T-helper 17 cell (primary cell): ENCODE results near the gene BCAS3. TPM values are rescaled to one million over a fixed set of nuclear protein-coding genes. Genes with fewer than 3 reads are reported as not detected.

Source experiments
- ATAC-seq: fragments of 150-1000 bp; cut with Tn5 transposase; 2 replicates; pipeline ENCODE4 v1.10.0; 2021; ENCODE audit warnings: mild to moderate bottlenecking, moderate library complexity
- DNase-seq, 3 donors: peaks; one replicate each; pipeline versions ENCODE4 v3.0.0 to v3.0.0-alpha.2; 2020 to 2021
- H3K9me3 ChIP-seq: one replicate; pipeline ENCODE4 v1.7.0; 2013; ENCODE audit warnings: low read length, mild to moderate bottlenecking; ENCODE audit not compliant: control insufficient read depth, poor library complexity, severe bottlenecking
- H3K27ac Mint-ChIP-seq: one replicate; pipeline ENCODE4 v1.8.0; 2022; ENCODE audit warnings: mild to moderate bottlenecking, moderate library complexity, mixed read lengths
- H3K27me3 Mint-ChIP-seq: one replicate; pipeline ENCODE4 v1.8.0; 2022; ENCODE audit warnings: mixed read lengths
- H3K36me3 Mint-ChIP-seq: one replicate; pipeline ENCODE4 v1.8.0; 2022; ENCODE audit warnings: low read depth, mixed read lengths
- H3K4me1 Mint-ChIP-seq: one replicate; pipeline ENCODE4 v1.8.0; 2022; ENCODE audit warnings: mild to moderate bottlenecking, mixed read lengths
- H3K4me3 Mint-ChIP-seq: one replicate; pipeline ENCODE4 v1.8.0; 2022; ENCODE audit warnings: mild to moderate bottlenecking, moderate library complexity, mixed read lengths
- total RNA-seq, 4 donors: library from RNA in 2 of 4; stranded (reverse) in 2 of 4; gene quantifications; one replicate each; pipeline ENCODE4 v1.2.3 and lab custom pipeline; 2022 to 2026

The BCAS3 gene
- total RNA-seq, 2 donors from 2014 or later, result 39.0 to 50.0 TPM

GRCh38 chr17:60740584-60740983, 62.9 kb downstream of the BCAS3 start:
- H3K9me3 ChIP-seq, result no peaks in the 10 kb centered on the region
- ATAC-seq, result no peak
- H3K4me3 Mint-ChIP-seq, result no peak overlapping the region
- H3K27me3 Mint-ChIP-seq, result no peaks in the 10 kb centered on the region
- H3K4me1 Mint-ChIP-seq, result peaks cover 8% of the 10 kb centered on the region
- no peak overlapping the region for H3K27ac Mint-ChIP-seq
- H3K36me3 Mint-ChIP-seq, result peaks cover 4% of the 10 kb centered on the region
- no peak for DNase-seq

GRCh38 chr17:60741031-60741430, 63.4 kb downstream of the BCAS3 start:
- H3K36me3 Mint-ChIP-seq, result peaks cover 4% of the 10 kb centered on the region
- H3K9me3 ChIP-seq, result no peaks in the 10 kb centered on the region
- H3K27me3 Mint-ChIP-seq, result no peaks in the 10 kb centered on the region
- H3K4me3 Mint-ChIP-seq, result no peak overlapping the region
- no peak overlapping the region for H3K27ac Mint-ChIP-seq
- H3K4me1 Mint-ChIP-seq, result peaks cover 8% of the 10 kb centered on the region
- no peak for DNase-seq
- ATAC-seq, result no peak

- peaks cover 7% of the 10 kb centered on the region for H3K4me1 Mint-ChIP-seq
- peaks cover 5% of the 10 kb centered on the region for H3K36me3 Mint-ChIP-seq
- no peak overlapping the region for H3K27ac Mint-ChIP-seq
- no peak overlapping the region for H3K4me3 Mint-ChIP-seq
- no peaks in the 10 kb centered on the region for H3K27me3 Mint-ChIP-seq
- H3K9me3 ChIP-seq, result no peaks in the 10 kb centered on the region
- DNase-seq (no peak), ATAC-seq (no peak)
These were observed 65.6 kb downstream of the BCAS3 start for GRCh38 chr17:60743282-60743681.

GRCh38 chr17:60743799-60744198, 66.1 kb downstream of the BCAS3 start:
- Mint-ChIP-seq H3K27me3 (no peaks in the 10 kb centered on the region), H3K4me1 (peaks cover 7% of the 10 kb centered on the region), H3K4me3 (no peak overlapping the region), H3K27ac (no peak overlapping the region), H3K36me3 (peaks cover 4% of the 10 kb centered on the region)
- no peaks in the 10 kb centered on the region for H3K9me3 ChIP-seq
- DNase-seq (no peak), ATAC-seq (no peak)

- Mint-ChIP-seq H3K4me3 (no peak overlapping the region), H3K27me3 (no peaks in the 10 kb centered on the region), H3K4me1 (peaks cover 7% of the 10 kb centered on the region), H3K27ac (no peak overlapping the region), H3K36me3 (peaks cover 4% of the 10 kb centered on the region)
- ATAC-seq, result no peak
- H3K9me3 ChIP-seq, result no peaks in the 10 kb centered on the region
- no peak for DNase-seq
These were observed 66.8 kb downstream of the BCAS3 start for GRCh38 chr17:60744355-60744966.

GRCh38 chr17:60745544-60745943, 67.9 kb downstream of the BCAS3 start:
- H3K4me3 Mint-ChIP-seq, result no peak overlapping the region
- H3K36me3 Mint-ChIP-seq, result peaks cover 9% of the 10 kb centered on the region
- ATAC-seq (no peak), DNase-seq (no peak)
- no peak overlapping the region for H3K27ac Mint-ChIP-seq
- H3K4me1 Mint-ChIP-seq, result peaks cover 10% of the 10 kb centered on the region
- no peaks in the 10 kb centered on the region for H3K27me3 Mint-ChIP-seq
- H3K9me3 ChIP-seq, result no peaks in the 10 kb centered on the region

- Mint-ChIP-seq H3K27ac (no peak overlapping the region), H3K4me1 (peaks cover 7% of the 10 kb centered on the region), H3K36me3 (peaks cover 10% of the 10 kb centered on the region), H3K4me3 (no peak overlapping the region), H3K27me3 (no peaks in the 10 kb centered on the region)
- ATAC-seq, result no peak
- no peaks in the 10 kb centered on the region for H3K9me3 ChIP-seq
- DNase-seq, result no peak
These were observed 69.6 kb downstream of the BCAS3 start for GRCh38 chr17:60747069-60747808.

- Mint-ChIP-seq H3K27ac (no peak overlapping the region), H3K4me3 (no peak overlapping the region), H3K36me3 (peaks cover 10% of the 10 kb centered on the region), H3K27me3 (no peaks in the 10 kb centered on the region), H3K4me1 (peaks cover 7% of the 10 kb centered on the region)
- no peaks in the 10 kb centered on the region for H3K9me3 ChIP-seq
- DNase-seq (no peak), ATAC-seq (no peak)
These were observed 70.6 kb downstream of the BCAS3 start for GRCh38 chr17:60748204-60748603.

- no peak overlapping the region for H3K27ac Mint-ChIP-seq
- no peaks in the 10 kb centered on the region for H3K27me3 Mint-ChIP-seq
- H3K9me3 ChIP-seq, result no peaks in the 10 kb centered on the region
- DNase-seq (no peak), ATAC-seq (no peak)
- H3K4me3 Mint-ChIP-seq, result no peak overlapping the region
- H3K36me3 Mint-ChIP-seq, result peaks cover 10% of the 10 kb centered on the region
- peaks cover 7% of the 10 kb centered on the region for H3K4me1 Mint-ChIP-seq
These were observed 71.4 kb downstream of the BCAS3 start for GRCh38 chr17:60749050-60749449.

GRCh38 chr17:60749708-60750107, 72.1 kb downstream of the BCAS3 start:
- ATAC-seq (no peak), DNase-seq (no peak)
- Mint-ChIP-seq H3K4me1 (peaks cover 7% of the 10 kb centered on the region), H3K36me3 (peaks cover 10% of the 10 kb centered on the region), H3K27ac (no peak overlapping the region), H3K4me3 (no peak overlapping the region), H3K27me3 (no peaks in the 10 kb centered on the region)
- no peaks in the 10 kb centered on the region for H3K9me3 ChIP-seq

GRCh38 chr17:60750640-60751039, 73.0 kb downstream of the BCAS3 start:
- Mint-ChIP-seq H3K4me1 (peaks cover 7% of the 10 kb centered on the region), H3K36me3 (peaks cover 10% of the 10 kb centered on the region), H3K4me3 (no peak overlapping the region), H3K27ac (no peak overlapping the region), H3K27me3 (no peaks in the 10 kb centered on the region)
- no peak for DNase-seq
- no peaks in the 10 kb centered on the region for H3K9me3 ChIP-seq
- ATAC-seq, result no peak

GRCh38 chr17:60751884-60752283, 74.2 kb downstream of the BCAS3 start:
- Mint-ChIP-seq H3K4me3 (no peak overlapping the region), H3K36me3 (peaks cover 10% of the 10 kb centered on the region), H3K4me1 (peaks cover 9% of the 10 kb centered on the region), H3K27me3 (no peaks in the 10 kb centered on the region), H3K27ac (no peak overlapping the region)
- DNase-seq, result no peak
- H3K9me3 ChIP-seq, result no peaks in the 10 kb centered on the region
- ATAC-seq, result no peak

- Mint-ChIP-seq H3K4me3 (no peak overlapping the region), H3K4me1 (peaks cover 5% of the 10 kb centered on the region), H3K27me3 (no peaks in the 10 kb centered on the region), H3K27ac (no peak overlapping the region), H3K36me3 (peaks cover 8% of the 10 kb centered on the region)
- no peak for ATAC-seq
- no peaks in the 10 kb centered on the region for H3K9me3 ChIP-seq
- no peak for DNase-seq
These were observed 75.4 kb downstream of the BCAS3 start for GRCh38 chr17:60752873-60753577.
